Hepatocyte (in vitro differentiated cells): Measurements from ENCODE around the gene PAPPA.

Source experiments
- CTCF ChIP-seq: fragments of 200-600 bp; sonication (generic); IDR thresholded peaks from 2 replicates; pipeline ENCODE4 v1.5.1; 2016; ENCODE audit warnings: antibody characterized with exemption, mild to moderate bottlenecking; ENCODE audit not compliant: poor library complexity
- EZH2 ChIP-seq: fragments of 200-600 bp; sonication (generic); IDR thresholded peaks from 2 replicates; pipeline ENCODE4 v1.6.1; 2016; ENCODE audit warnings: antibody characterized with exemption, mild to moderate bottlenecking, borderline replicate concordance
- EZH2phosphoT487 ChIP-seq: fragments of 200-600 bp; sonication (generic); IDR thresholded peaks from one replicate; pipeline ENCODE4 v1.6.1; 2018; ENCODE audit warnings: antibody characterized with exemption, mild to moderate bottlenecking, low read depth, moderate library complexity; ENCODE audit not compliant: unreplicated experiment, severe bottlenecking

- TF ChIP-seq CTCF: no peak
- TF ChIP-seq EZH2phosphoT487: no peak
- TF ChIP-seq EZH2: no peak
Measured at GRCh38 chr9:116420993-116421538, 267.5 kb downstream of the PAPPA start.
